Colonic mucosa (tissue), 4 donors: ENCODE data around the gene HPS1. TPM values are rescaled to one million over a fixed set of nuclear protein-coding genes. Genes with fewer than 3 reads are reported as not detected.

Experiments used
- DNase-seq: peaks from one replicate; pipeline ENCODE4 v3.0.0-alpha.2; 2020
- H3K27ac ChIP-seq: fragments of 200-600 bp; one replicate; pipeline ENCODE4 v1.8.0; 2021
- H3K27me3 ChIP-seq: fragments of 200-600 bp; one replicate; pipeline ENCODE4 v1.8.0; 2021
- H3K36me3 ChIP-seq: fragments of 200-600 bp; one replicate; pipeline ENCODE4 v1.8.0; 2021
- H3K4me1 ChIP-seq: fragments of 200-600 bp; one replicate; pipeline ENCODE4 v1.8.0; 2021; ENCODE audit warnings: mild to moderate bottlenecking
- H3K4me3 ChIP-seq: fragments of 200-600 bp; one replicate; pipeline ENCODE4 v1.8.0; 2021
- H3K9ac ChIP-seq, 2 donors: one replicate each; pipeline ENCODE4 v1.7.0; 2013; ENCODE audit warnings: control low read depth in 2 of 2, low read depth in 2 of 2, low read length in 2 of 2
- H3K9me3 ChIP-seq: fragments of 200-600 bp; one replicate; pipeline ENCODE4 v1.8.0; 2021
- intact Hi-C: fragments of 100-400 bp; cut with DNase I; formaldehyde crosslinking; loops from one replicate; pipeline ENCODE4 v1.14.1; 2022
- total RNA-seq, 2 donors: library from RNA; stranded (reverse); fragmentation: NEBNext Ultra II Directional in 1 of 2; extraction: Animal tissue kit (Norgen Biotek cat#: 25700) in 1 of 2; gene quantifications; one replicate each; pipeline ENCODE4 v1.2.1, GENCODE V29; 2021
- TF ChIP-seq, protein P1 (sequence below): fragments of 200-600 bp; IDR thresholded peaks from one replicate; pipeline ENCODE4 v1.8.0; 2022; ENCODE audit warnings: antibody characterized with exemption, mild to moderate bottlenecking
- donor health status: healthy.
- donor health status: DM: no; HTN: no; CAD: no.
- donor health status: DM: no; HTN: no; CAD: no.

HPS1 gene
- total RNA-seq, 2 donors from 2014 or later, result 69.5 to 72.2 TPM

- intact Hi-C loops, result no loop called here
- Histone ChIP-seq H3K36me3 (no peaks in the 10 kb centered on the region), H3K4me3 (no peak overlapping the region), H3K9ac (no peak overlapping the region), H3K9me3 (no peaks in the 10 kb centered on the region), H3K27me3 (no peaks in the 10 kb centered on the region), H3K27ac (no peak overlapping the region), H3K4me1 (peaks cover 8% of the 10 kb centered on the region)
- TF ChIP-seq, protein P1, sequence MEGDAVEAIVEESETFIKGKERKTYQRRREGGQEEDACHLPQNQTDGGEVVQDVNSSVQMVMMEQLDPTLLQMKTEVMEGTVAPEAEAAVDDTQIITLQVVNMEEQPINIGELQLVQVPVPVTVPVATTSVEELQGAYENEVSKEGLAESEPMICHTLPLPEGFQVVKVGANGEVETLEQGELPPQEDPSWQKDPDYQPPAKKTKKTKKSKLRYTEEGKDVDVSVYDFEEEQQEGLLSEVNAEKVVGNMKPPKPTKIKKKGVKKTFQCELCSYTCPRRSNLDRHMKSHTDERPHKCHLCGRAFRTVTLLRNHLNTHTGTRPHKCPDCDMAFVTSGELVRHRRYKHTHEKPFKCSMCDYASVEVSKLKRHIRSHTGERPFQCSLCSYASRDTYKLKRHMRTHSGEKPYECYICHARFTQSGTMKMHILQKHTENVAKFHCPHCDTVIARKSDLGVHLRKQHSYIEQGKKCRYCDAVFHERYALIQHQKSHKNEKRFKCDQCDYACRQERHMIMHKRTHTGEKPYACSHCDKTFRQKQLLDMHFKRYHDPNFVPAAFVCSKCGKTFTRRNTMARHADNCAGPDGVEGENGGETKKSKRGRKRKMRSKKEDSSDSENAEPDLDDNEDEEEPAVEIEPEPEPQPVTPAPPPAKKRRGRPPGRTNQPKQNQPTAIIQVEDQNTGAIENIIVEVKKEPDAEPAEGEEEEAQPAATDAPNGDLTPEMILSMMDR, result no peak
- no peak for DNase-seq
These were observed 47.0 kb downstream of the HPS1 start for GRCh38 chr10:98399784-98400183.

DNA sequence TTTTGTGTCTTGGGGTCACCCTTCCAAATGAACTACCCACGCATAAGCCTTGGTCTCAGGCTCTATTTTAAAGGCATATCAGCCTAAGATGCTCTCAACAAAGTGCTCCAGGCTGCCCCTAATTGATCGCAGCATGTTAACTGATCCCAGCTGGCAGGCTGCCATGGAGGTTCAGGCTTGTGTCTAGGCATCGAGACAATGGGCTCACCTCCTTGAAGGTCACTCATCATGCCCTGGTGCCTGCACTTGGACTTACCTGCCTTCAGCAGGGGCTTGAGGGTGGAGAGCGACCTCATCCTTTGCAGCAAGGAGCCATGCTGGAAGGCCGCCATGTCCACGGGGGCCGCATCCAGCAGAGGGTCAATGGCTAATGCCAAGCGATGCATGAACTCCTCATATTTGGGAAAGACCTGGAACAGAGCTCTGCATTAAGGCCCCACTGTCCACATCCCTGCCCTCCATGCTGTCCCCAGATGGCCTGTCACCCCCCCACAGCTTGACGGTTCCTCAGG, 49.6 kb downstream of the HPS1 start:
- TF ChIP-seq, protein P1, result no peak
- H3K27me3 ChIP-seq, result no peaks in the 10 kb centered on the region
- intact Hi-C loops, result no loop called here
- no peak overlapping the region for H3K9ac ChIP-seq
- no peak overlapping the region for H3K27ac ChIP-seq
- H3K4me3 ChIP-seq, result no peak overlapping the region
- no peaks in the 10 kb centered on the region for H3K36me3 ChIP-seq
- no peak for DNase-seq
- H3K4me1 ChIP-seq, result no peaks in the 10 kb centered on the region
- H3K9me3 ChIP-seq, result no peaks in the 10 kb centered on the region

DNA sequence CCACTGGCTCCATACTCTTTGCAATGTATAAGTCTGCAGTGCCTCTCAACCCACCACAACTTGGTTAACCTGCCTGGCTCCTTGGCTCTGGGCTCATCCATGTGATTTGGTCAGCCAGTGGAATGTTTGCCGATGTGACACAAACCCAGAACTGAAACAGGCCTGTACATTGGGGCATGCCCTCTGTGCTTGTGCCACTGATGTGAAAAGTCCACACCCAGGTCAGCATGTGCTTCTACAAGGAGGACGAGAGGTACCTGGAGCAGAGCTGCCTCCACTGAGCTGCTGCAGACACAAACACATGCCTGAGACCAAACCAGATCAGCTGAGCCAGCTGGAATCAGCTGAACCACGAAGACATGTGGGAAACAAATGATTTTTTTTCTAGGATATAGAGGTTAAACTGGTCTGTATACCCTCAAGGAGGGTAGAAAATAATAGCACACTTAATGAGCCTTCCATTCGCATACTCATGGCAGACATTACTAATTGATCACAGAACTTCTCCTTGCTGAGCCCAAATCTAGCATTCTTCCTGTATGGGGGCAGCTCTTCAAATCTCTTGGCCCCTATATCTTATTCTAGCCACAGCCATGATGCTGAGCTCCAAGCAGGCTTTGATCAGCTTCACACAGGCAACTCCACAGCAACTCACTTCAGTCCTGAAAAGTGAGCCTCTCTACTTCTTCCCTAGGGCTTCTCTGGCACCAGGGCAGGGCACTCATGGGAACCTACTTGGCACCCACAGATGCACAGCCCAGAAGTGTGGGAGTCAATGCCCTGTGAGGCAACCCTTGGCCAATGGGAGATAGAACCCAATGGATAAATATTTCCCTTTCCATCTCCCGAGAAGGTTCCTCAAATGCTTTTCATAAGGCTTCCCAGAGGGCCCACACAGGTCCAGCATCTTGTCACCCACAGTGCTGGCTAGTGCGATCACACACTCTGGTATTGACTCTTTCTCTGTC, 50.4 kb downstream of the HPS1 start:
- intact Hi-C loops, result no loop called here
- Histone ChIP-seq H3K27me3 (no peaks in the 10 kb centered on the region), H3K36me3 (no peaks in the 10 kb centered on the region), H3K27ac (no peak overlapping the region), H3K4me3 (no peak overlapping the region), H3K9me3 (no peaks in the 10 kb centered on the region), H3K9ac (no peak overlapping the region), H3K4me1 (no peaks in the 10 kb centered on the region)
- TF ChIP-seq, protein P1, result no peak
- DNase-seq, result no peak

DNA sequence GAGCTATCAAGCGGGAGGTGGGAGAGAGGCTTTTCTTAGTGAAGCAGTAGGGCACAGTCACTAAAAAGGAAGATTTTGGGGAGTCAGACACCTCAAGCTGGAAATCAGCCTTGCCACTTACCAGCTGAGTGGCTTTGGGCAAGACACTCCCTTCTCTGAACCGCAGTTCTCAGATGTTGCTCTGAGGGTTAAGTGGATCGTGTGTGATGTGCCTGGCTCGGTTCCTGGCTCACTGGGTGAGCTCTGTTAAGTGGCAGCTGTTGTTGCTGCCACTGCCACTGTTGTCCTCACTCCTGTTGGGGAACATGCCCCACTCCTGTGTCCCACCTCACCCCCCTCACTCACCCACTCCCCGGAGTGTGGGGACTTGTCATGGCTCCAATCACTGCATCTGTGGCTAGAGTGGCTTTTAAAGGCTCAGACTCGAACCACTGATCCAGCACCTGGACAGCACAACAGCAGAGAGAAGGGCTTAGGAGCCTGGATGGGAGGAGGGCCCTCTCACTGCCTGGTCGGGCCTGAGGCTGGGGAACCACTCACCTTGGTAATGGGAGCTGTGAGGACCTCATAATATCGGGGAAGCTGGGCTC, 51.8 kb downstream of the HPS1 start:
- Histone ChIP-seq H3K9ac (no peak overlapping the region), H3K4me1 (no peaks in the 10 kb centered on the region), H3K4me3 (no peak overlapping the region), H3K27me3 (no peaks in the 10 kb centered on the region), H3K27ac (no peak overlapping the region), H3K9me3 (no peaks in the 10 kb centered on the region), H3K36me3 (no peaks in the 10 kb centered on the region)
- intact Hi-C loops, result no loop called here
- no peak for DNase-seq
- TF ChIP-seq, protein P1, result no peak

- no peaks in the 10 kb centered on the region for H3K27me3 ChIP-seq
- H3K36me3 ChIP-seq, result no peaks in the 10 kb centered on the region
- DNase-seq, result no peak
- no peaks in the 10 kb centered on the region for H3K4me1 ChIP-seq
- H3K27ac ChIP-seq, result no peak overlapping the region
- no peak overlapping the region for H3K4me3 ChIP-seq
- H3K9ac ChIP-seq, result no peak overlapping the region
- TF ChIP-seq, protein P1, result no peak
- intact Hi-C loops, result no loop called here
- no peaks in the 10 kb centered on the region for H3K9me3 ChIP-seq
These were observed 55.1 kb downstream of the HPS1 start for GRCh38 chr10:98391578-98391991.
